ENCODE results near the gene ANGEL1.

- TF ChIP-seq EGR1 (IDR thresholded peaks at IDR 0.05) (no peak), RAD21 (IDR thresholded peaks at IDR 0.05; ENCODE audit: low read depth) (no peak), REST (IDR thresholded peaks at IDR 0.05; ENCODE audit: low read depth) (no peak), TAF1 (IDR thresholded peaks at IDR 0.05; ENCODE audit: low read depth) (no peak), NFIC (IDR thresholded peaks at IDR 0.05) (no peak), FOXM1 (IDR thresholded peaks at IDR 0.05; ENCODE audit: borderline replicate concordance, low read depth) (no peak), CEBPB (IDR thresholded peaks at IDR 0.05) (no peak), YY1 (IDR thresholded peaks at IDR 0.05; ENCODE audit: low read depth) (no peak), EP300 (IDR thresholded peaks at IDR 0.05; ENCODE audit: borderline replicate concordance) (no peak), MAX (IDR thresholded peaks at IDR 0.05) (no peak)
These were observed 23.4 kb upstream of the ANGEL1 start for GRCh38 chr14:76836029-76836630.
